ENCODE measurements around the gene H6PD.

The H6PD gene

GRCh38 chr1:9234223-9235095, at the start of gene H6PD:
TSS of gene H6PD (plus strand) at chr1:9234774. CDS start at chr1:9244935, 10,161 bp downstream.
- DNase-seq: peak; percentile 78

DNA sequence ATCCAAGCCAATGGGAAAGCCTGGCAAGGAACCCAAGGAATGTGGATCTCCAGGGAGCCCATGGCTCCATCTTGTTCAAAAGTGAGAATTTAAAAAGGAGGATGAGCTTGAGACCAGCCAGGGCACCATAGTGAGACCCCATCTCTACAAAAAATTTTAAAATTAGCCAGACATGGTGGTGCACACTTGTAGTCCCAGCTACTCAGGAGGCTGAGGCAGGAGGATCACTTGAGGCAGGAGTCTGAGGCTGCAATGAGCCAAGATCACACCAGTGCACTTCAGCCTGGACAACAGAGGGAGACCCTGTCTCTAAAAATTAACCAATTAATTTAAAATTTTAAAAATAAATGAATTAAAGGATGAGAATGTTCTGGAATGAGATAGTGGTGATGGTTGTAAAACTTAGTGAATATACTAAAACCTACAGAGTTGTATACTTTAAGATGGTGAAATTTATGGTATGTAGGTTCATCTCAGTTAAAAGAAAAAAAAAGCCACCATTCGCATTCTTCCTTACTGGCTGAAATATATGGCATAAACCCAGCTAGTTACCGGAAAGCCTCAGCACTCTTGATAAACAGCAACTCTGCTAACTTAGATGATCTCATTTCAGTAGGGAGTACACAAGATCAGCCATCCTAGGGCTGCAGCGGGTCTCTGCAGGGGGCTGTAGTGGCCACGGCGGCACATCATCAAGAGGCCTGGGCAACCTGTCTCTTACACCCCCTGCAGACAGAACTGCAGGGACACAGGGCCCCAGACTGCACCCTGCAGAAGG, 48.3 kb upstream of the H6PD start:
- DNase-seq: no peak

GRCh38 chr1:9187004-9187403, 47.6 kb upstream of the H6PD start:
- no peak for DNase-seq

DNA sequence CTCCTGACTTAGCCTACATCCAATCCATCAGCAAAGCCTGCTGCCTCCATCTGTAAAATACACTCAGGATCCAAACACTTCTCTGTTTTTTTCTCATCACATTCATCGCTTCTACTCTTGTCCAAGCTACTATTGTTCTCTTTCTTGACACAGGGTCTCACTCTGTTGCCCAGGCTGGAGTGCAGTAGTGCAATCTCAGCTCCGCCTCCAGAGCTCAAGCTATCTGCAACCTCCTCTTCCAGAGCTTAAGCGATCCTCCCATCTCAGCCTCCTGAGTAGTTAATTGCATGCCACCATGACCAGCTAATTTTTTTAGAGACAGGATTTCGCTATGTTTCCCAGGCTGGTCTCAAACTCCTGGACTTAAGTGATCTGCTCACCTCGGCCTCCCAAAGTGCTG, 44.3 kb upstream of the H6PD start:
- DNase-seq: no peak

- no peak for DNase-seq
Observed at GRCh38 chr1:9191231-9191630, 43.3 kb upstream of the H6PD start.

GRCh38 chr1:9192578-9193232, 41.9 kb upstream of the H6PD start:
- no peak for DNase-seq

DNA sequence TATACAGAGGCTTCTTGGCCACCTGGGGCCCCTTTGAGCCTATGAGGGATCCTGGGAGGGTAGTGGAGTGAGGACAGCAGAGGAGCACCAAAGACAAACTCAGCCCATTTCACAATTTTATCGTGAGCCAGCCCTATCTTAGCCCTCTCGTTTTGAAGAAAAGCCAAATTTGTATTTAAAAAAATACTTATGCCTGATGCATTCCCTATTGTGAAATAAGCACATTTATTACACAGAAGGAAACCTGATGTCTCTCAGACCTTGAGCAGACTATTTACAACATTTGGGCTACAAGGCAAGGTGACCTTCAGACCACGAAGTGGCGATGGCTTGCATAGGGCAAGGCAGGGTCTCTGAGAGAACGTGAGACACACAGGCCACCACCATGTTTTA, 41.3 kb upstream of the H6PD start:
- DNase-seq: no peak

DNA sequence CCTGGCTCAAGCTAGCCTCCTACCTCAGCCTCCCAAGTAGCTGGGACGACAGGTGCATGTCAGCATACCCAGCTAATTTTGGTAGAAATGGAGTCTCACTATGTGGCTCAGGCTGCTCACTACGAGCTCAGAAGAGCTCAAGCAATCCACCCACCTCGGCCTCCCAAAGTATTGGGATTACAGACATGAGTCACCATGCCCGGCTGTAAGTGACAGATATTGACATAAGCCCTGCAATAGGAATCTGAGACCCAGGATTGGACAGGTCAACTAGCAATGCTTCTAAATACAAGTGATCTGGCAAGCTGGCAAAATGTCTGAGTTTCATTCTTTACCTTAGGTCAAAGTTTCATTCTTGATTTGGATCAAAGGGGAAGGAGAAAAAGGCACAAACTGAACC, 40.5 kb upstream of the H6PD start:
- DNase-seq: no peak

DNA sequence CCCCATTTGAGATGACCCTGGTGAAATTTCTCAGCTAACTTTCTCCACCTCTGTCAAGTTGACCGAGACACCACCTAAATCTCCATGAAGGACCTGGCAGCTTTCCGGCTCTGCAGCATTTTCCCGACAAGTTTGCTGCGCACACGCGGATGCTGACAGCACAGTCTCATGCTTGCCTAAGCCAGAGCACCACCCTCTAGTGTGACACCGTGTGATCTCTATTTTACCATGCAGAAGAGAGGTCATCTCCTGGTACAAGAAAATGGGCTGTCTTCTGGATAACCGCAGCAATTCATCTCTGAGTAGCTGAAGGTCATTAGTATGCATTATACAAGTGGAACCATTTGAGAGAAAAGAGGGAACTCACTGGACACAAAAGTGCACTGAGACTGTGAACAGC, 38.9 kb upstream of the H6PD start:
- no peak for DNase-seq

DNA sequence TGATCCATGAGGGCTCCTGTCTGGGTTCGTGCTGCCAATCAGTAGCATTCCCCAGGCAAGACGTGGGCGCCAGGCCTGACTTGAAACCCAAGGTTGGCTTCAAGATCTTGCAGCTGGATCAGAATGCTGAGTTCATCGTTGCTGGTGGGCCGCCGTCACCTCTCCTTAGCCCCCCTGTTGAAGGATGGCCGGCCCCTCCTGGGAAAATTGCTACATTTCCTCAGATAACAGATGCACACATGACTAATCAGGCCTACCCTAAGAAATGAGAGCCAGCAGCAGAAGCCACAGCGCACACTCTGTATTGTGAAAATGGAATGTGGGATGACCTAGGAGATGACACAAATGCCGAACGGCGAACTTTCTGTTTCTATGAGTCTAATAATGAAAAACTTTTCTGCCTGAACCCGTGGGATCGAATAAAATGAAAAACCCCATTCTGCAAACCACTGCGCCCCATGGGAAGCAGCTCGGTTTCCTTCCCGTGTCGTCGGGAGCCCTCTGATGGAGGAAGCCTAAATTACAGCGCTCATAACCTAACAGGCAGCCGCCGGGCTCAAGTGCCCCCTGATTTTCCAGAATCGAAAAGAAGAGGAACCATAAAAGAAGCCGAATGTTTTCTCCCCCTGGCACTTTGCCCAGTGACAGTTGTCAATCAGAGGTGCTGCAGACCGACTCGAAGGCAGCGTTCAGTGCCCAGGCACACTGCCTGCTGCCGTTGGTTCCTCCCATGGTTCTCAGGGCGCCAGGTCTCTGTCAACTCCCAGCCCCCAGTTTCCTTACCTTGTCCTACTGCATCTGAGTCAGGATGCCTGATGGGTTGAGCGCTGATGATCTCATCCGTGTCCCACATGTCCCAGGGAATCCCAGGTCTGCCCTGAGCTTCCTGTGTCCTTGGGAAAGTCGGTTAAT, 38.2 kb upstream of the H6PD start:
- peak; percentile 20 for DNase-seq

GRCh38 chr1:9197186-9198099, 37.1 kb upstream of the H6PD start:
- no peak for DNase-seq

- peak; percentile 21 for DNase-seq
Observed at GRCh38 chr1:9198538-9199361, 35.8 kb upstream of the H6PD start.

DNA sequence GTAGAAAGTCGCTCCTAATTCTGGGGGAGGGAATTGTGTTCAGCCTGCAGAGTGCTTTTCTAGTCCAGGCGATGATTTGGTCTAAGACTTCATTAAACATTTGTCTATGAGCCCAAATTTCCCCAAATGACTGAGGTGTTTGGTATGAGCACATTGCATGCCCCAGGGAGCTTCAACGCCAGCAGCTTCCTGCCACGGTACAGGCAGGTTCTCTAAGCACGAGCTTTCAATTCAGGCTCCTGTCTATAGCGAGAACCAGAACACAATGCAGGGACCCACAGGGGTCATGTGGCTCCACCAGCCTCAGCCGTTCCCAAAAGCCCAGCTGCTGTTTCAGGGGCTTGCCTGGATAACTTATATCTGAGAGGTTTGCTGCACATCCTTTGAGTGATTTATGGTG, 34.1 kb upstream of the H6PD start:
- no peak for DNase-seq

- DNase-seq: peak; percentile 16
Observed at GRCh38 chr1:9201401-9202239, 33.0 kb upstream of the H6PD start.

GRCh38 chr1:9202240-9202870, 32.2 kb upstream of the H6PD start:
- no peak for DNase-seq

- DNase-seq: no peak
Observed at GRCh38 chr1:9203511-9203982, 31.0 kb upstream of the H6PD start.

DNA sequence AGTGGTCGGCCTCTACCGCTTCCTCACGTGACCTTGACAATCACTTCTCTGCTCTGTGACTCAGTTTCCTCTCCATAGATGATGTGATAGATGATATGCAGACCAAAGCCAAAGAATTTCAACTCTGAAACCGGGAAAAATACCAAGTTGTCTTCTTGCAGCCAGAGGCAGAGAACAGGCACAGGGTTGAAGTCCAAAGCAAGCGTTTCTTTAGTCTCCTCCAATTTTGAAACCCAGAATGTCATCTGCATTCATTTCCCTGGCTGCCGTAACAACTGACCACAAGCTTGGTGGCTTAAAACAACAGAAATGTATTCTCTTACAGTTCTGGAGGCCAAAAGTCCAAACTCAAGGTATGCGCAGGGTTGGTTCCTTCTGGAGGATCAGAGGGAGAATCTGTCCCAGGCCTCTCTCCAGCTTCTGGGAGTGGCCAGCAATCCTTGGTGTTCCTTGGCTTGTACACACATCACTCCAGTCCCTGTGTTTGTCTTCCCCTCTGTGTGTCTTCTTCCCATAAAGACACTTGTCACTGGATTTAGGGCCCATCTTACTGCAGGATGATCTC, 30.3 kb upstream of the H6PD start:
- DNase-seq: no peak

DNA sequence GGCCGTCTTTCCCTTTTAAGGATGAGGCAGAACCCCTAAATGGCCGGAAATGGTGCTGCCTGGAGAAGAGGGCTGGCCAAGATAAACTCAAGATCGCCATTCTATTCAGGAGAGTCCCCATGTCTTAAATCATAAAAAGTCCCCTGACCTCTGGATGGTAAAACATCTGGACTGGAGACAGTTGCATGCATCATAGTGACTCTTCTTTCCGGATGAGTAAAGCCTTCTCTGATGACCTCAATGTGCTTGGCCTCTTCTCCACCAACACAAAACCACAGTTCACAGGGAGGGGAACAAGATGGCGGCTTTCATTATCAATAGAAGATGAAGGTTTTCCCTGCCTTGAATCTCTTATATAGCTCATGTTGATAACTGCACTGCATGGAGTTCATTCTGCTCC, 27.5 kb upstream of the H6PD start:
- DNase-seq: no peak

DNA sequence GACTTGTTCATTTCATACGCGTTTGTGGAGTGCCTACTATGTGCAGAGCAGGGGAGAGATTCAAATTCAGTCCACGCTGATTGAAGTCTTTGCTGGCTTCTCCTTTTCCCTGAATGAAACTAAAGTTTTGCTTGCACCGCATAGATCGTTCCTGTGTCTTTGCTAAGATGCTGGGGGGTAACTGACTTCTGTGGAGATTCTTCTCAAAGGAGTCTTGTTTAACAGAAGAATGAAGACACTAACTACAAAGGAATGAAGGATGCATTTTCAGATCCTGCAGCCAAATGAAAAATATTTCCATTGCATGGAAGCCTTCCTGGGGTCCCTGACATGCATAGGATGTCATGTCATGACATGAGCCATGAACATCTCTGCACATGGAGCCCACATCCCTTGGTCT, 26.9 kb upstream of the H6PD start:
- DNase-seq: no peak
